ENCODE results near the gene CRYBB3. TPM values are rescaled to one million over a fixed set of nuclear protein-coding genes. Genes with fewer than 3 reads are reported as not detected.

CRYBB3 gene
- total and polyA plus RNA-seq, 2 of the 4 experiments (the other 2 are of a cell fraction): not detected

DNA sequence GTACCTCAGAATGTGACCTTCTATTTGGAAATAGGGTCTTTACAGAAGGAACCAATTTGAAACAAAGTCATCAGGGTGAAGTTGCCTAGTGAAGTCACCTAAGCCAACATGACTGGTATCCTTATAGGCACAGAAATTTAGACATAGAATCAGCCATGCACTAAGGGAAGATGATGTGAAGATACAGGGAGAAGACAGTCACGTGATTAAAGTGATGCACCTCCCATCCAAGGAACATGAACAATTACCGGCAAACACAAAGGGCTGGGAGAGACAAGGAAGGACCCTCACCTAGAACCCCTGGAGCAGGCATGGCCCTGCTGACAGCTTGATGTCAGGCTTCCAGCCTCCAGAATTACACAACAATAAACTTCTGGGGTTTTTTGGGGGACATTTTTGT, 16.6 kb downstream of the CRYBB3 start:
- Histone ChIP-seq H3K36me3 (ENCODE audit: control insufficient read depth, insufficient read depth, low read length) (no peaks in the 10 kb centered on the region), H2BK15ac (ENCODE audit: low read depth, low read length) (no peak overlapping the region), H3K27me3 (ENCODE audit: control insufficient read depth, insufficient read depth, low read length) (no peaks in the 10 kb centered on the region), H4K91ac (ENCODE audit: insufficient read depth, low read depth, low read length) (no peak overlapping the region), H3K4me3 (ENCODE audit: insufficient read depth, low read depth, low read length) (no peak overlapping the region), H2AK9ac (replicated peaks; ENCODE audit: low read depth, low read length, poor library complexity) (no peak overlapping the region), H2BK120ac (ENCODE audit: low read depth, low read length) (no peak overlapping the region), H3K9ac (ENCODE audit: low read depth, low read length) (no peak overlapping the region), H4K8ac (ENCODE audit: low read depth in 2 of 2, low read length in 2 of 2) (no peak overlapping the region), H3K79me1 (ENCODE audit: low read depth in 1 of 2, low read length in 2 of 2) (no peaks in the 10 kb centered on the region), H3K4me1 (ENCODE audit: control insufficient read depth, insufficient read depth, low read length) (no peaks in the 10 kb centered on the region), H3K56ac (ENCODE audit: extremely low read depth, insufficient read depth, low read length) (no peak overlapping the region), H2BK5ac (ENCODE audit: low read depth, low read length, poor library complexity, severe bottlenecking) (no peak overlapping the region), H2BK20ac (ENCODE audit: low read depth, low read length) (no peak overlapping the region), H3K4me2 (ENCODE audit: low read depth, low read length) (no peak overlapping the region), H4K5ac (ENCODE audit: low read depth, low read length) (no peak overlapping the region), H3K9me3 (ENCODE audit: control insufficient read depth, insufficient read depth, low read length) (no peaks in the 10 kb centered on the region), H3K14ac (replicated peaks; ENCODE audit: low read depth, low read length) (no peak overlapping the region), H3K27ac (ENCODE audit: insufficient read depth, low read length) (no peak overlapping the region), H3K4ac (ENCODE audit: low read depth, low read length) (no peak overlapping the region), H4K20me1 (ENCODE audit: insufficient read depth, low read length) (no peaks in the 10 kb centered on the region), H3K23ac (ENCODE audit: low read depth, low read length) (no peak overlapping the region), H2AFZ (replicated peaks; ENCODE audit: low read length, poor library complexity) (no peak overlapping the region), H2AK5ac (ENCODE audit: low read depth, low read length) (no peak overlapping the region), H3K18ac (ENCODE audit: low read depth, low read length) (no peak overlapping the region), H3K9me1 (ENCODE audit: insufficient read depth, low read length) (no peaks in the 10 kb centered on the region)
- dilution Hi-C loops (cut with HindIII; ENCODE audit: low sequenced_read_pairs, unreplicated experiment) (no loop called here), in situ Hi-C loops (cut with MboI; ENCODE audit: low sequenced_read_pairs) (no loop called here), intact Hi-C loops (cut with micrococcal nuclease) (no loop called here)
- ChIA-PET CTCF (no interaction called here), POLR2A (ENCODE audit: unreplicated experiment) (no interaction called here)
- no CpG with 5 or more reads among the region's 2 CpGs for WGBS, 2 experiments (ENCODE audit: extremely low coverage in 2 of 2, insufficient read length in 1 of 2)
- BruUV-seq (replicated peaks): no TSS peak
- ATAC-seq (ENCODE audit: low read depth): no peak
- DNase-seq: no peak
- TF ChIP-seq SMC3 (IDR thresholded peaks at IDR 0.05; ENCODE audit: low read depth, low read length) (no peak), RFX5 (IDR thresholded peaks at IDR 0.05; ENCODE audit: low read depth, low read length) (no peak), RCOR1 (IDR thresholded peaks at IDR 0.05; ENCODE audit: insufficient replicate concordance, low read length) (no peak), FOS (IDR thresholded peaks at IDR 0.05; ENCODE audit: low read depth, low read length) (no peak), CEBPB (IDR thresholded peaks at IDR 0.05; ENCODE audit: low read depth, low read length) (no peak), BHLHE40 (IDR thresholded peaks at IDR 0.05; ENCODE audit: low read depth, low read length) (no peak), NFE2L2 (IDR thresholded peaks at IDR 0.05; ENCODE audit: low read depth, low read length) (no peak), MAFK (IDR thresholded peaks at IDR 0.05; ENCODE audit: low read depth, low read length) (no peak), POLR2A (IDR thresholded peaks at IDR 0.05; ENCODE audit: low read depth, low read length) (no peak), RAD21 (IDR thresholded peaks at IDR 0.05; ENCODE audit: low read length) (no peak), MXI1 (IDR thresholded peaks at IDR 0.05; ENCODE audit: borderline replicate concordance, low read depth, low read length) (no peak), CHD1 (IDR thresholded peaks at IDR 0.05; ENCODE audit: low read depth, low read length) (no peak), MAZ (IDR thresholded peaks at IDR 0.05; ENCODE audit: borderline replicate concordance, low read depth, low read length) (no peak), ELK1 (IDR thresholded peaks at IDR 0.05; ENCODE audit: borderline replicate concordance, low read depth, low read length) (no peak)
- TF ChIP-seq, protein P1, sequence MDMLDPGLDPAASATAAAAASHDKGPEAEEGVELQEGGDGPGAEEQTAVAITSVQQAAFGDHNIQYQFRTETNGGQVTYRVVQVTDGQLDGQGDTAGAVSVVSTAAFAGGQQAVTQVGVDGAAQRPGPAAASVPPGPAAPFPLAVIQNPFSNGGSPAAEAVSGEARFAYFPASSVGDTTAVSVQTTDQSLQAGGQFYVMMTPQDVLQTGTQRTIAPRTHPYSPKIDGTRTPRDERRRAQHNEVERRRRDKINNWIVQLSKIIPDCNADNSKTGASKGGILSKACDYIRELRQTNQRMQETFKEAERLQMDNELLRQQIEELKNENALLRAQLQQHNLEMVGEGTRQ (IDR thresholded peaks at IDR 0.05; ENCODE audit: low read depth, low read length): no peak
- TF ChIP-seq, protein P2, sequence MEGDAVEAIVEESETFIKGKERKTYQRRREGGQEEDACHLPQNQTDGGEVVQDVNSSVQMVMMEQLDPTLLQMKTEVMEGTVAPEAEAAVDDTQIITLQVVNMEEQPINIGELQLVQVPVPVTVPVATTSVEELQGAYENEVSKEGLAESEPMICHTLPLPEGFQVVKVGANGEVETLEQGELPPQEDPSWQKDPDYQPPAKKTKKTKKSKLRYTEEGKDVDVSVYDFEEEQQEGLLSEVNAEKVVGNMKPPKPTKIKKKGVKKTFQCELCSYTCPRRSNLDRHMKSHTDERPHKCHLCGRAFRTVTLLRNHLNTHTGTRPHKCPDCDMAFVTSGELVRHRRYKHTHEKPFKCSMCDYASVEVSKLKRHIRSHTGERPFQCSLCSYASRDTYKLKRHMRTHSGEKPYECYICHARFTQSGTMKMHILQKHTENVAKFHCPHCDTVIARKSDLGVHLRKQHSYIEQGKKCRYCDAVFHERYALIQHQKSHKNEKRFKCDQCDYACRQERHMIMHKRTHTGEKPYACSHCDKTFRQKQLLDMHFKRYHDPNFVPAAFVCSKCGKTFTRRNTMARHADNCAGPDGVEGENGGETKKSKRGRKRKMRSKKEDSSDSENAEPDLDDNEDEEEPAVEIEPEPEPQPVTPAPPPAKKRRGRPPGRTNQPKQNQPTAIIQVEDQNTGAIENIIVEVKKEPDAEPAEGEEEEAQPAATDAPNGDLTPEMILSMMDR (conservative IDR thresholded peaks at IDR 0.05; ENCODE audit: low read depth, low read length): no peak
